Measurements from ENCODE around the gene PTMA. TPM values are rescaled to one million over a fixed set of nuclear protein-coding genes. Genes with fewer than 3 reads are reported as not detected.

PTMA gene
- total and polyA plus RNA-seq, 2 of the 4 experiments (the other 2 are of a cell fraction): 380 to 742 TPM

DNA sequence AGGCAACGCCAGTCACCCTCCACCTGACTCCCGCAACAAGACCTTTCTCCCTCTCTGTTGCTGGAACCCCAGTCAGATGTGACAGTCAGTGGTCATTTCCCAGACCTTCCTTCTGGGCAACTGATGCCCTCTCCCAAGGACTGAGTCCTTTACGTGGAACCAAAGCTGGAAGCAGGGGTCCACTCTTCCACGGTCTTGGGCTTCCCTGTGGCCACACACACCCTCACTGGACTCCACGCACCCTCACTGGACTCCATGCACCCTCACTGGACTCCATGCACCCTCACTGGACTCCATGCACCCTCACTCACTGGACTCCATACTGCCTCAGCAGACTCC is 7.1 kb downstream of the PTMA start:
- no peak overlapping the region for H3K4me3 ChIP-seq (ENCODE audit: insufficient read depth, low read depth, low read length)
- no peak overlapping the region for H3K56ac ChIP-seq (ENCODE audit: extremely low read depth, insufficient read depth, low read length)
- DNase-seq (no peak), ATAC-seq (ENCODE audit: low read depth) (no peak)
- H4K5ac ChIP-seq (ENCODE audit: low read depth, low read length): no peak overlapping the region
- H4K8ac ChIP-seq (ENCODE audit: low read depth in 2 of 2, low read length in 2 of 2): peak overlapping the region in 1 of 2 experiments; percentile 64; a peak in 3 of 4 replicates
- peak overlapping the region; percentile 85; the same call in 1 of the 2 replicates for H2BK120ac ChIP-seq (ENCODE audit: low read depth, low read length)
- H2BK15ac ChIP-seq (ENCODE audit: low read depth, low read length): peak overlapping the region; percentile 67; the same call in 1 of the 3 replicates
- no peak overlapping the region for H3K18ac ChIP-seq (ENCODE audit: low read depth, low read length)
- no peak overlapping the region for H3K4me2 ChIP-seq (ENCODE audit: low read depth, low read length)
- peak overlapping the region; percentile 92 for H2AK5ac ChIP-seq (ENCODE audit: low read depth, low read length)
- peaks cover 44% of the 10 kb centered on the region for H4K20me1 ChIP-seq (ENCODE audit: insufficient read depth, low read length)
- in situ Hi-C loops (cut with MboI; ENCODE audit: low sequenced_read_pairs): no loop called here
- peak overlapping the region; percentile 91 for H2AFZ ChIP-seq (replicated peaks; ENCODE audit: low read length, poor library complexity)
- ChIA-PET CTCF (interaction anchor here (0.5 to 4.4 kb wide), 7 partner anchors 16 to 348 kb away, joined by 3 to 57 read pairs (median 4); partner anchors contain the start of gene COPS7B), POLR2A (ENCODE audit: unreplicated experiment) (no interaction called here)
- H2AK9ac ChIP-seq (replicated peaks; ENCODE audit: low read depth, low read length, poor library complexity): peak overlapping the region; percentile 96
- no peaks in the 10 kb centered on the region for H3K9me3 ChIP-seq (ENCODE audit: control insufficient read depth, insufficient read depth, low read length)
- peaks cover 26% of the 10 kb centered on the region for H3K4me1 ChIP-seq (ENCODE audit: control insufficient read depth, insufficient read depth, low read length)
- BruUV-seq (replicated peaks): no TSS peak
- peaks cover 18% of the 10 kb centered on the region for H3K36me3 ChIP-seq (ENCODE audit: control insufficient read depth, insufficient read depth, low read length)
- H3K9me1 ChIP-seq (ENCODE audit: insufficient read depth, low read length): peaks cover 12% of the 10 kb centered on the region
- H3K9ac ChIP-seq (ENCODE audit: low read depth, low read length): no peak overlapping the region
- peak overlapping the region; percentile 41; the same call in 1 of the 2 replicates for H3K23ac ChIP-seq (ENCODE audit: low read depth, low read length)
- intact Hi-C loops (cut with micrococcal nuclease): loop anchor here (1.0 to 5.0 kb wide), 3 partner anchors 38 to 153 kb away; no protein-coding TSS in a partner anchor
- dilution Hi-C loops (cut with HindIII; ENCODE audit: low sequenced_read_pairs, unreplicated experiment): no loop called here
- peaks cover 0 to 33% of the 10 kb centered on the region in 2 experiments; a peak in 2 of 4 replicates for H3K79me1 ChIP-seq (ENCODE audit: low read depth in 1 of 2, low read length in 2 of 2)
- H3K27me3 ChIP-seq (ENCODE audit: control insufficient read depth, insufficient read depth, low read length): no peaks in the 10 kb centered on the region
- peak overlapping the region; percentile 0; the same call in 1 of the 2 replicates for H3K27ac ChIP-seq (ENCODE audit: insufficient read depth, low read length)
- peak overlapping the region; percentile 92 for H3K4ac ChIP-seq (ENCODE audit: low read depth, low read length)
- TF ChIP-seq POLR2A (IDR thresholded peaks at IDR 0.05; ENCODE audit: low read depth, low read length): no peak
- no peak for TF ChIP-seq RFX5 (IDR thresholded peaks at IDR 0.05; ENCODE audit: low read depth, low read length)
- TF ChIP-seq, protein P1, sequence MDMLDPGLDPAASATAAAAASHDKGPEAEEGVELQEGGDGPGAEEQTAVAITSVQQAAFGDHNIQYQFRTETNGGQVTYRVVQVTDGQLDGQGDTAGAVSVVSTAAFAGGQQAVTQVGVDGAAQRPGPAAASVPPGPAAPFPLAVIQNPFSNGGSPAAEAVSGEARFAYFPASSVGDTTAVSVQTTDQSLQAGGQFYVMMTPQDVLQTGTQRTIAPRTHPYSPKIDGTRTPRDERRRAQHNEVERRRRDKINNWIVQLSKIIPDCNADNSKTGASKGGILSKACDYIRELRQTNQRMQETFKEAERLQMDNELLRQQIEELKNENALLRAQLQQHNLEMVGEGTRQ (IDR thresholded peaks at IDR 0.05; ENCODE audit: low read depth, low read length): no peak
- no peak for TF ChIP-seq RAD21 (IDR thresholded peaks at IDR 0.05; ENCODE audit: low read length)
- TF ChIP-seq MXI1 (IDR thresholded peaks at IDR 0.05; ENCODE audit: borderline replicate concordance, low read depth, low read length): no peak
- TF ChIP-seq CHD1 (IDR thresholded peaks at IDR 0.05; ENCODE audit: low read depth, low read length): no peak
- TF ChIP-seq SMC3 (IDR thresholded peaks at IDR 0.05; ENCODE audit: low read depth, low read length): no peak
- TF ChIP-seq, protein P2, sequence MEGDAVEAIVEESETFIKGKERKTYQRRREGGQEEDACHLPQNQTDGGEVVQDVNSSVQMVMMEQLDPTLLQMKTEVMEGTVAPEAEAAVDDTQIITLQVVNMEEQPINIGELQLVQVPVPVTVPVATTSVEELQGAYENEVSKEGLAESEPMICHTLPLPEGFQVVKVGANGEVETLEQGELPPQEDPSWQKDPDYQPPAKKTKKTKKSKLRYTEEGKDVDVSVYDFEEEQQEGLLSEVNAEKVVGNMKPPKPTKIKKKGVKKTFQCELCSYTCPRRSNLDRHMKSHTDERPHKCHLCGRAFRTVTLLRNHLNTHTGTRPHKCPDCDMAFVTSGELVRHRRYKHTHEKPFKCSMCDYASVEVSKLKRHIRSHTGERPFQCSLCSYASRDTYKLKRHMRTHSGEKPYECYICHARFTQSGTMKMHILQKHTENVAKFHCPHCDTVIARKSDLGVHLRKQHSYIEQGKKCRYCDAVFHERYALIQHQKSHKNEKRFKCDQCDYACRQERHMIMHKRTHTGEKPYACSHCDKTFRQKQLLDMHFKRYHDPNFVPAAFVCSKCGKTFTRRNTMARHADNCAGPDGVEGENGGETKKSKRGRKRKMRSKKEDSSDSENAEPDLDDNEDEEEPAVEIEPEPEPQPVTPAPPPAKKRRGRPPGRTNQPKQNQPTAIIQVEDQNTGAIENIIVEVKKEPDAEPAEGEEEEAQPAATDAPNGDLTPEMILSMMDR (conservative IDR thresholded peaks at IDR 0.05; ENCODE audit: low read depth, low read length): no peak
- TF ChIP-seq CEBPB (IDR thresholded peaks at IDR 0.05; ENCODE audit: low read depth, low read length): no peak
- no peak for TF ChIP-seq NFE2L2 (IDR thresholded peaks at IDR 0.05; ENCODE audit: low read depth, low read length)
- TF ChIP-seq, protein P3, sequence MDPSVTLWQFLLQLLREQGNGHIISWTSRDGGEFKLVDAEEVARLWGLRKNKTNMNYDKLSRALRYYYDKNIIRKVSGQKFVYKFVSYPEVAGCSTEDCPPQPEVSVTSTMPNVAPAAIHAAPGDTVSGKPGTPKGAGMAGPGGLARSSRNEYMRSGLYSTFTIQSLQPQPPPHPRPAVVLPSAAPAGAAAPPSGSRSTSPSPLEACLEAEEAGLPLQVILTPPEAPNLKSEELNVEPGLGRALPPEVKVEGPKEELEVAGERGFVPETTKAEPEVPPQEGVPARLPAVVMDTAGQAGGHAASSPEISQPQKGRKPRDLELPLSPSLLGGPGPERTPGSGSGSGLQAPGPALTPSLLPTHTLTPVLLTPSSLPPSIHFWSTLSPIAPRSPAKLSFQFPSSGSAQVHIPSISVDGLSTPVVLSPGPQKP (IDR thresholded peaks at IDR 0.05; ENCODE audit: borderline replicate concordance, low read depth, low read length): no peak
- no peak for TF ChIP-seq MAZ (IDR thresholded peaks at IDR 0.05; ENCODE audit: borderline replicate concordance, low read depth, low read length)
- H2BK20ac ChIP-seq (ENCODE audit: low read depth, low read length): peak overlapping the region; percentile 54; the same call in 1 of the 2 replicates
- H4K91ac ChIP-seq (ENCODE audit: insufficient read depth, low read depth, low read length): peak overlapping the region; percentile 16; the same call in 1 of the 2 replicates
- peak overlapping the region; percentile 19 for H2BK5ac ChIP-seq (ENCODE audit: low read depth, low read length, poor library complexity, severe bottlenecking)
- 56% methylated on average over 1 of the region's 5 CpGs; no CpG with 5 or more reads in 1 of the 2 experiments for WGBS, 2 experiments (ENCODE audit: extremely low coverage in 2 of 2, insufficient read length in 1 of 2)
- peak overlapping the region; percentile 86 for H3K14ac ChIP-seq (replicated peaks; ENCODE audit: low read depth, low read length)

Data from IMR-90 (cell line).